Esophagus squamous epithelium (tissue), 5 donors: Measurements from ENCODE around the gene EPHA3. TPM values are rescaled to one million over a fixed set of nuclear protein-coding genes. Genes with fewer than 3 reads are reported as not detected.

ENCODE experiments used
- DNase-seq: peaks from one replicate; lab custom pipeline; 2025; lab: John Stamatoyannopoulos, UW
- H3K27ac ChIP-seq, 4 donors: fragments of 200-600 bp; sonication (generic); one replicate each; pipeline ENCODE4 v1.5.1; 2016 to 2019; ENCODE audit warnings: mild to moderate bottlenecking in 1 of 4
- H3K27me3 ChIP-seq, 4 donors: fragments of 200-600 bp; sonication (generic); 1 replicate in 3 of 4; 2 replicates in 1 of 4; pipeline versions ENCODE4 v1.5.1 to v1.6.0; 2017 to 2021; ENCODE audit warnings: antibody characterized with exemption in 1 of 4
- H3K36me3 ChIP-seq, 3 donors: fragments of 200-600 bp; sonication (generic); one replicate each; pipeline ENCODE4 v1.5.1; 2016 to 2019
- H3K4me1 ChIP-seq, 3 donors: fragments of 200-600 bp; sonication (generic); one replicate each; pipeline ENCODE4 v1.5.1; 2017 to 2019
- H3K4me3 ChIP-seq, 4 donors: fragments of 200-600 bp; sonication (generic); 1 replicate in 3 of 4; 2 replicates in 1 of 4; pipeline ENCODE4 v1.5.1; 2016 to 2019; ENCODE audit warnings: mild to moderate bottlenecking in 2 of 4, moderate library complexity in 1 of 4
- H3K9me3 ChIP-seq, 3 donors: fragments of 200-600 bp; sonication (generic); one replicate each; pipeline ENCODE4 v1.5.1; 2016 to 2019
- CTCF ChIP-seq, 6 experiments: fragments of 450-650 bp in 4 of 6; fragments of 200-600 bp in 2 of 6; sonication (generic) in 2 of 6; IDR thresholded peaks; one replicate each; pipeline ENCODE4 v1.5.1; 2016 to 2019; ENCODE audit warnings: antibody characterized with exemption in 6 of 6, mild to moderate bottlenecking in 4 of 6, moderate library complexity in 4 of 6
- POLR2A ChIP-seq, 4 donors: fragments of 450-650 bp; IDR thresholded peaks; one replicate each; pipeline ENCODE4 v1.6.1; 2017; ENCODE audit warnings: antibody characterized with exemption in 4 of 4, mild to moderate bottlenecking in 4 of 4, moderate library complexity in 3 of 4
- whole genome bisulfite sequencing, 2 donors: methylation state at CpG; one replicate each; pipeline ENCODE4 v1.1.5; 2018; 5-methylcytosine and 5-hydroxymethylcytosine counted together
- intact Hi-C: fragments of 100-400 bp; cut with DNase I; formaldehyde crosslinking; loops from one replicate; pipeline ENCODE4 v1.15.0; 2022
- total RNA-seq, 4 donors: library from RNA; depleted of rRNA; stranded (reverse); fragments of >200 nt; gene quantifications; one replicate each; pipeline ENCODE4 v1.1.0, GENCODE V29; 2016
- donor health status: DM: yes; HTN: yes; CAD: no.

EPHA3 gene
- total RNA-seq, 4 donors from 2014 or later: 0.38 to 3.6 (median 1.4) TPM

- WGBS, 2 donors: 46 to 50% methylated on average over 1 of the region's 1 CpG
- H3K27ac ChIP-seq: no peak overlapping the region
- intact Hi-C loops: no loop called here
- H3K4me1 ChIP-seq: no peaks in the 10 kb centered on the region
- DNase-seq: no peak
- no peaks in the 10 kb centered on the region for H3K27me3 ChIP-seq
- TF ChIP-seq CTCF (IDR thresholded peaks at IDR 0.05) (no peak), POLR2A (IDR thresholded peaks at IDR 0.05) (no peak)
- H3K9me3 ChIP-seq: no peaks in the 10 kb centered on the region
- no peaks in the 10 kb centered on the region for H3K36me3 ChIP-seq
- no peak overlapping the region for H3K4me3 ChIP-seq
Measured at GRCh38 chr3:89521328-89521727, 413.9 kb downstream of the EPHA3 start.

GRCh38 chr3:89522155-89522554 is 414.7 kb downstream of the EPHA3 start:
- TF ChIP-seq POLR2A (IDR thresholded peaks at IDR 0.05) (no peak), CTCF (IDR thresholded peaks at IDR 0.05) (no peak)
- no peak overlapping the region for H3K27ac ChIP-seq
- 71 to 75% methylated on average over 2 of the region's 2 CpGs for WGBS, 2 donors
- no peak overlapping the region for H3K4me3 ChIP-seq
- no peak for DNase-seq
- H3K36me3 ChIP-seq: no peaks in the 10 kb centered on the region
- H3K27me3 ChIP-seq: no peaks in the 10 kb centered on the region
- intact Hi-C loops: no loop called here
- H3K4me1 ChIP-seq: no peaks in the 10 kb centered on the region
- no peaks in the 10 kb centered on the region for H3K9me3 ChIP-seq

- H3K4me1 ChIP-seq: no peaks in the 10 kb centered on the region
- no peak overlapping the region for H3K27ac ChIP-seq
- WGBS, 2 donors: 67 to 79% methylated on average over 2 of the region's 2 CpGs
- no peaks in the 10 kb centered on the region for H3K27me3 ChIP-seq
- H3K9me3 ChIP-seq: no peaks in the 10 kb centered on the region
- intact Hi-C loops: no loop called here
- DNase-seq: no peak
- TF ChIP-seq POLR2A (IDR thresholded peaks at IDR 0.05): no peak
- TF ChIP-seq CTCF (IDR thresholded peaks at IDR 0.05): no peak
- H3K36me3 ChIP-seq: no peaks in the 10 kb centered on the region
- no peak overlapping the region for H3K4me3 ChIP-seq
Measured at GRCh38 chr3:89525609-89526008, 418.2 kb downstream of the EPHA3 start.

GRCh38 chr3:89527736-89528305 is 420.4 kb downstream of the EPHA3 start:
- intact Hi-C loops: no loop called here
- no peaks in the 10 kb centered on the region for H3K27me3 ChIP-seq
- H3K36me3 ChIP-seq: no peaks in the 10 kb centered on the region
- H3K9me3 ChIP-seq: no peaks in the 10 kb centered on the region
- no peak overlapping the region for H3K4me3 ChIP-seq
- H3K27ac ChIP-seq: no peak overlapping the region
- no peaks in the 10 kb centered on the region for H3K4me1 ChIP-seq
- TF ChIP-seq CTCF (IDR thresholded peaks at IDR 0.05) (no peak), POLR2A (IDR thresholded peaks at IDR 0.05) (no peak)
- DNase-seq: no peak
- WGBS, 2 donors: 67 to 83% methylated on average over 1 of the region's 1 CpG
